K562 (cell line): ENCODE measurements around the gene ZNF837. TPM values are rescaled to one million over a fixed set of nuclear protein-coding genes. Genes with fewer than 3 reads are reported as not detected.
A peak's percentile ranks its signal among the peaks of the same experiment; 100 is the strongest.

ENCODE experiments used
- ARID4B ChIP-seq: sonication (generic); formaldehyde crosslinking; IDR thresholded peaks from 2 replicates; pipeline ENCODE4 v1.8.0; 2022; ENCODE audit warnings: mild to moderate bottlenecking, missing genetic modification reagents
- BRF2 ChIP-seq: IDR thresholded peaks from 3 replicates; pipeline ENCODE4 v1.6.1; 2011; ENCODE audit warnings: borderline replicate concordance, mild to moderate bottlenecking; ENCODE audit not compliant: insufficient read length, insufficient read depth
- ELF4 ChIP-seq: fragments of 450-650 bp; formaldehyde crosslinking; IDR thresholded peaks from 2 replicates; pipeline ENCODE4 v1.4.0; 2022; ENCODE audit warnings: missing genetic modification characterization
- GATAD2B ChIP-seq: fragments of 450-650 bp; IDR thresholded peaks from 2 replicates; pipeline ENCODE4 v1.6.1; 2017; ENCODE audit warnings: mild to moderate bottlenecking, borderline replicate concordance
- HMGXB4 ChIP-seq: sonication (generic); formaldehyde crosslinking; IDR thresholded peaks from 2 replicates; pipeline ENCODE4 v1.8.1; 2023; ENCODE audit warnings: mild to moderate bottlenecking, missing genetic modification reagents
- HNRNPLL ChIP-seq: fragments of 200-400 bp; formaldehyde crosslinking; IDR thresholded peaks from 2 replicates; pipeline ENCODE4 v1.6.1; 2017; ENCODE audit warnings: low read length, low read depth, mild to moderate bottlenecking; ENCODE audit not compliant: poor library complexity, severe bottlenecking
- KLF16 ChIP-seq: IDR thresholded peaks from 2 replicates; pipeline ENCODE4 v1.6.1; 2016; ENCODE audit warnings: antibody characterized with exemption
- MYNN ChIP-seq, 2 experiments: sonication (generic); formaldehyde crosslinking in 1 of 2; IDR thresholded peaks; 2 replicates each; pipeline versions ENCODE4 v1.5.0 to v1.6.1; 2016 to 2020; ENCODE audit warnings: antibody characterized with exemption in 1 of 2, missing genetic modification reagents in 1 of 2
- NFRKB ChIP-seq: fragments of 450-650 bp; IDR thresholded peaks from 2 replicates; pipeline ENCODE4 v1.6.1; 2016; ENCODE audit warnings: low read depth
- RAD21 ChIP-seq, 2 experiments: fragments of 250-450 bp in 1 of 2; fragments of 450-650 bp in 1 of 2; sonication (Bioruptor Pico) in 1 of 2; formaldehyde crosslinking in 1 of 2; IDR thresholded peaks in 1 of 2; conservative IDR thresholded peaks in 1 of 2; 2 replicates each; pipeline versions ENCODE4 v1.4.0 to v1.8.0; 2020 to 2022; ENCODE audit warnings: mild to moderate bottlenecking in 2 of 2, moderate library complexity in 1 of 2
- RNF2 ChIP-seq: sonication (generic); IDR thresholded peaks from 2 replicates; pipeline ENCODE4 v1.6.1; 2016
- SMC3 ChIP-seq: conservative IDR thresholded peaks from 2 replicates; pipeline ENCODE4 v1.6.1; 2011; ENCODE audit warnings: low read depth, low read length, improper control_type of control experiment; ENCODE audit not compliant: insufficient read depth
- SRF ChIP-seq, 2 experiments: fragments of 250-450, 450-650 bp in 1 of 2; sonication (Bioruptor Pico) in 1 of 2; sonication (generic) in 1 of 2; formaldehyde crosslinking; IDR thresholded peaks; 2 replicates each; pipeline versions ENCODE4 v1.5.0 to v1.5.1; 2020 to 2022; ENCODE audit warnings: mild to moderate bottlenecking in 1 of 2, missing genetic modification reagents in 1 of 2
- TAF7 ChIP-seq: fragments of 450-650 bp; IDR thresholded peaks from 2 replicates; pipeline ENCODE4 v1.6.1; 2016; ENCODE audit warnings: missing genetic modification characterization, missing compliant biosample characterization
- TRIM24 ChIP-seq, 2 experiments: fragments of 450-650 bp; IDR thresholded peaks; 2 replicates each; pipeline ENCODE4 v1.6.1; 2016
- ZBTB7A ChIP-seq: IDR thresholded peaks from 2 replicates; pipeline ENCODE4 v1.6.1; 2011; ENCODE audit warnings: low read depth, mild to moderate bottlenecking, low read length, moderate library complexity, borderline replicate concordance; ENCODE audit not compliant: control insufficient read depth
- ZNF512 ChIP-seq: IDR thresholded peaks from 2 replicates; pipeline ENCODE4 v1.6.1; 2016; ENCODE audit warnings: missing genetic modification characterization, missing compliant biosample characterization
- polyA plus RNA-seq, 8 experiments: library from polyadenylated mRNA; depleted of rRNA in 4 of 8; stranded (reverse) in 5 of 8; unstranded in 3 of 8; fragments of >200 nt; fragmentation: Nextera tagmentation in 2 of 8; fragmentation: Illumina TruSeq in 1 of 8; extraction: Ambion mirVana in 2 of 8; extraction: Trizol in 1 of 8; gene quantifications; 2 replicates each; pipeline versions ENCODE4 v1.2.1 to v1.2.3, GENCODE V29; 2011 to 2014; ENCODE audit warnings: inconsistent platforms in 1 of 8, missing spikeins in 1 of 8
- total RNA-seq, 7 experiments: library from RNA; depleted of rRNA in 6 of 7; stranded (reverse); fragments of >200 nt in 6 of 7; fragmentation: Illumina TruSeq in 2 of 7; extraction: Trizol in 2 of 7; gene quantifications; 2 replicates each; pipeline versions ENCODE4 v1.2.1 to v1.2.3, GENCODE V29; 2011 to 2021; ENCODE audit warnings: low replicate concordance in 1 of 7

The ZNF837 gene
- total and polyA plus RNA-seq, 9 of the 15 experiments (the other 6 are each of a cell fraction or from before 2014, with no cell fraction given): 0.11 to 2.1 (median 0.57) TPM; not detected in 4

- TF ChIP-seq ARID4B (CRISPR knock-in tag) (no peak), ELF4 (no peak), RAD21 (CRISPR knock-in tag; conservative IDR thresholded peaks at IDR 0.05 in 1 of 2, IDR thresholded peaks at IDR 0.05 in 1 of 2) (no peak; a peak in 1 of 4 replicates), SMC3 (no peak), MYNN (IDR thresholded peaks at IDR 0.05) (no peak), MYNN (CRISPR knock-in tag; IDR thresholded peaks at IDR 0.05) (no peak), HNRNPLL (peak; percentile 19), TAF7 (no peak), ZBTB7A (peak; percentile 69; the same call in 1 of the 2 replicates), ZNF512 (tag) (no peak), GATAD2B (no peak), TRIM24 (IDR thresholded peaks at IDR 0.05) (0 out of 4 replicates have a peak, but pooled peaks of 1 of the 2 experiments have one; percentile 44), KLF16 (no peak), BRF2 (no peak), NFRKB (no peak), SRF (CRISPR knock-in tag; IDR thresholded peaks at IDR 0.05) (0 out of 4 replicates have a peak, but pooled peaks of 1 of the 2 experiments have one; percentile 30), RNF2 (0 out of 2 replicates have a peak, but pooled peaks have one; percentile 18), HMGXB4 (no peak)
These were observed 33.6 kb downstream of the ZNF837 start (continued) for GRCh38 chr19:58346961-58347929.
